Neural cell (in vitro differentiated cells): ENCODE results near the gene S1PR3. TPM values are rescaled to one million over a fixed set of nuclear protein-coding genes. Genes with fewer than 3 reads are reported as not detected.

Experiments used
- H2AFZ ChIP-seq: fragments of 200-600, 300-800 bp; sonication (generic), shearing (Covaris generic); 2 replicates; pipeline ENCODE4 v1.6.0; 2014; ENCODE audit warnings: low read depth, mild to moderate bottlenecking, antibody characterized with exemption, low read length, moderate library complexity
- H3F3A ChIP-seq: fragments of 200-600 bp; shearing (Covaris generic); 2 replicates; pipeline ENCODE4 v1.6.1; 2016; ENCODE audit warnings: mild to moderate bottlenecking, moderate library complexity, mixed read lengths, antibody characterized with exemption, low read length; ENCODE audit not compliant: insufficient read depth, poor library complexity, severe bottlenecking
- H3K27ac ChIP-seq: fragments of 200-600, 300-800 bp; sonication (generic), shearing (Covaris generic); 2 replicates; pipeline ENCODE4 v1.5.1; 2014; ENCODE audit warnings: mild to moderate bottlenecking, low read length, moderate library complexity
- H3K27me3 ChIP-seq: fragments of 300-800, 200-600 bp; sonication (generic), shearing (Covaris generic); 2 replicates; pipeline ENCODE4 v1.6.0; 2014; ENCODE audit warnings: mild to moderate bottlenecking, low read depth, low read length, moderate library complexity; ENCODE audit not compliant: insufficient read depth
- H3K36me3 ChIP-seq: fragments of 300-800, 200-600 bp; sonication (generic), shearing (Covaris generic); 2 replicates; pipeline ENCODE4 v1.5.1; 2014; ENCODE audit warnings: mild to moderate bottlenecking, antibody characterized with exemption, low read length, moderate library complexity; ENCODE audit not compliant: insufficient read depth
- H3K4me2 ChIP-seq: fragments of 300-800, 200-600 bp; sonication (generic), shearing (Covaris generic); 2 replicates; pipeline ENCODE4 v1.6.0; 2014; ENCODE audit warnings: mild to moderate bottlenecking, low read length
- H3K4me3 ChIP-seq: fragments of 300-800, 200-600 bp; sonication (generic), shearing (Covaris generic); 2 replicates; pipeline ENCODE4 v1.5.1; 2014; ENCODE audit warnings: mild to moderate bottlenecking, low read length, moderate library complexity
- H3K79me2 ChIP-seq: fragments of 200-600 bp; shearing (Covaris generic); replicated peaks from 2 replicates; pipeline ENCODE4 v1.6.0; 2014; ENCODE audit warnings: mild to moderate bottlenecking, low read length, moderate library complexity; ENCODE audit not compliant: insufficient read depth
- H3K9ac ChIP-seq: fragments of 300-800, 200-600 bp; sonication (generic), shearing (Covaris generic); 2 replicates; pipeline ENCODE4 v1.6.1; 2016; ENCODE audit warnings: mild to moderate bottlenecking, low read length, mixed read lengths
- H3K9me2 ChIP-seq: fragments of 200-600 bp; shearing (Covaris generic); 2 replicates; pipeline ENCODE4 v1.6.1; 2016; ENCODE audit warnings: mild to moderate bottlenecking, low read length, mixed read lengths; ENCODE audit not compliant: insufficient read depth
- H3K9me3 ChIP-seq: fragments of 200-600, 300-800 bp; sonication (generic), shearing (Covaris generic); 2 replicates; pipeline ENCODE4 v1.6.1; 2016; ENCODE audit warnings: mild to moderate bottlenecking, mixed run types, low read length, moderate library complexity, mixed read lengths
- H4K20me1 ChIP-seq: fragments of 200-600 bp; shearing (Covaris generic); 2 replicates; pipeline ENCODE4 v1.6.1; 2016; ENCODE audit warnings: mild to moderate bottlenecking, mixed run types; ENCODE audit not compliant: insufficient read depth
- EP300 ChIP-seq: fragments of 450-650 bp; conservative IDR thresholded peaks from 2 replicates; pipeline ENCODE4 v1.6.1; 2014; ENCODE audit warnings: antibody characterized with exemption, mild to moderate bottlenecking, moderate library complexity; ENCODE audit not compliant: poor library complexity, severe bottlenecking
- EZH2 ChIP-seq: fragments of 200-600, 300-800 bp; shearing (Covaris generic), sonication (generic); IDR thresholded peaks from 2 replicates; pipeline ENCODE4 v1.6.1; 2014; ENCODE audit warnings: antibody characterized with exemption, low read length, borderline replicate concordance, mild to moderate bottlenecking; ENCODE audit not compliant: insufficient read depth, poor library complexity, severe bottlenecking
- MXI1 ChIP-seq: fragments of 450-650 bp; conservative IDR thresholded peaks from 2 replicates; pipeline ENCODE4 v1.6.1; 2014; ENCODE audit warnings: antibody characterized with exemption, mild to moderate bottlenecking; ENCODE audit not compliant: poor library complexity, severe bottlenecking
- POLR2AphosphoS5 ChIP-seq: IDR thresholded peaks from 2 replicates; pipeline ENCODE4 v1.6.1; 2012
- RAD21 ChIP-seq: fragments of 450-650 bp; conservative IDR thresholded peaks from 2 replicates; pipeline ENCODE4 v1.6.1; 2014; ENCODE audit warnings: antibody characterized with exemption, mild to moderate bottlenecking, moderate library complexity
- SMC3 ChIP-seq: fragments of 450-650 bp; conservative IDR thresholded peaks from 2 replicates; pipeline ENCODE4 v1.6.1; 2014; ENCODE audit warnings: antibody characterized with exemption, mild to moderate bottlenecking, moderate library complexity; ENCODE audit not compliant: poor library complexity
- TAF1 ChIP-seq: IDR thresholded peaks from 2 replicates; pipeline ENCODE4 v1.6.1; 2012; ENCODE audit warnings: low read depth
- polyA plus RNA-seq: library from polyadenylated mRNA; depleted of rRNA; stranded (reverse); fragments of >200 nt; gene quantifications from 2 replicates; pipeline ENCODE4 v1.2.3, GENCODE V29; 2014
- TF ChIP-seq, protein P1 (sequence below): fragments of 450-650 bp; IDR thresholded peaks from 2 replicates; pipeline ENCODE4 v1.5.1; 2014; ENCODE audit warnings: antibody characterized with exemption, mild to moderate bottlenecking, moderate library complexity; ENCODE audit not compliant: poor library complexity, severe bottlenecking
- TF ChIP-seq, protein P2 (sequence below): IDR thresholded peaks from 2 replicates; pipeline ENCODE4 v1.6.1; 2012; ENCODE audit warnings: borderline replicate concordance

Gene S1PR3
- polyA plus RNA-seq, 1 donor from 2014 or later = 0.12 TPM

DNA sequence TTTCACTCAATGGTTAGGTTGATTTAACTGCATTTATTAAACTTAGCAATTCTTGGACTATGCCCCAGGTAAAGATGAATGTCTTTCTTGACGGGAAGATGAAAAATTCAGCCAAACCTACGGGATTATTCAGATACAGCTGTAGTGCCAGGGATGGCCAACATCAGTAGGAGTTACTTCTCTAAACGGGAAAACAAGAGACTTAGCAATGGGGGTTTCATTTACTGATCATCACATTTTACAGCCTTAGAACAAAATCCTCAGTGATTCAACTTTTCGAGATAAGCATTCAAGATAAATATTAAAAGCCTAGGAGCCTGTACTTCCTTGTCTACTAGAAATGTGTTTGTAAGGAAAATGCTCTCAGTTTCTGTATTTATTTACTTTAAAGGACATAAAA, 46.1 kb downstream of the S1PR3 start:
- Histone ChIP-seq H3K27me3 (no peaks in the 10 kb centered on the region), H2AFZ (no peak overlapping the region), H3K27ac (no peak overlapping the region), H3K9ac (no peak overlapping the region), H3K4me2 (no peak overlapping the region), H3F3A (no peaks in the 10 kb centered on the region), H3K9me2 (no peaks in the 10 kb centered on the region), H3K4me3 (no peak overlapping the region), H3K79me2 (no peaks in the 10 kb centered on the region), H3K36me3 (no peaks in the 10 kb centered on the region), H4K20me1 (no peaks in the 10 kb centered on the region), H3K9me3 (no peaks in the 10 kb centered on the region)
- TF ChIP-seq EZH2 (no peak), EP300 (no peak), MXI1 (no peak), SMC3 (no peak), POLR2AphosphoS5 (no peak), RAD21 (no peak), TAF1 (no peak)
- TF ChIP-seq, protein P1, sequence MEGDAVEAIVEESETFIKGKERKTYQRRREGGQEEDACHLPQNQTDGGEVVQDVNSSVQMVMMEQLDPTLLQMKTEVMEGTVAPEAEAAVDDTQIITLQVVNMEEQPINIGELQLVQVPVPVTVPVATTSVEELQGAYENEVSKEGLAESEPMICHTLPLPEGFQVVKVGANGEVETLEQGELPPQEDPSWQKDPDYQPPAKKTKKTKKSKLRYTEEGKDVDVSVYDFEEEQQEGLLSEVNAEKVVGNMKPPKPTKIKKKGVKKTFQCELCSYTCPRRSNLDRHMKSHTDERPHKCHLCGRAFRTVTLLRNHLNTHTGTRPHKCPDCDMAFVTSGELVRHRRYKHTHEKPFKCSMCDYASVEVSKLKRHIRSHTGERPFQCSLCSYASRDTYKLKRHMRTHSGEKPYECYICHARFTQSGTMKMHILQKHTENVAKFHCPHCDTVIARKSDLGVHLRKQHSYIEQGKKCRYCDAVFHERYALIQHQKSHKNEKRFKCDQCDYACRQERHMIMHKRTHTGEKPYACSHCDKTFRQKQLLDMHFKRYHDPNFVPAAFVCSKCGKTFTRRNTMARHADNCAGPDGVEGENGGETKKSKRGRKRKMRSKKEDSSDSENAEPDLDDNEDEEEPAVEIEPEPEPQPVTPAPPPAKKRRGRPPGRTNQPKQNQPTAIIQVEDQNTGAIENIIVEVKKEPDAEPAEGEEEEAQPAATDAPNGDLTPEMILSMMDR = no peak
- TF ChIP-seq, protein P2, sequence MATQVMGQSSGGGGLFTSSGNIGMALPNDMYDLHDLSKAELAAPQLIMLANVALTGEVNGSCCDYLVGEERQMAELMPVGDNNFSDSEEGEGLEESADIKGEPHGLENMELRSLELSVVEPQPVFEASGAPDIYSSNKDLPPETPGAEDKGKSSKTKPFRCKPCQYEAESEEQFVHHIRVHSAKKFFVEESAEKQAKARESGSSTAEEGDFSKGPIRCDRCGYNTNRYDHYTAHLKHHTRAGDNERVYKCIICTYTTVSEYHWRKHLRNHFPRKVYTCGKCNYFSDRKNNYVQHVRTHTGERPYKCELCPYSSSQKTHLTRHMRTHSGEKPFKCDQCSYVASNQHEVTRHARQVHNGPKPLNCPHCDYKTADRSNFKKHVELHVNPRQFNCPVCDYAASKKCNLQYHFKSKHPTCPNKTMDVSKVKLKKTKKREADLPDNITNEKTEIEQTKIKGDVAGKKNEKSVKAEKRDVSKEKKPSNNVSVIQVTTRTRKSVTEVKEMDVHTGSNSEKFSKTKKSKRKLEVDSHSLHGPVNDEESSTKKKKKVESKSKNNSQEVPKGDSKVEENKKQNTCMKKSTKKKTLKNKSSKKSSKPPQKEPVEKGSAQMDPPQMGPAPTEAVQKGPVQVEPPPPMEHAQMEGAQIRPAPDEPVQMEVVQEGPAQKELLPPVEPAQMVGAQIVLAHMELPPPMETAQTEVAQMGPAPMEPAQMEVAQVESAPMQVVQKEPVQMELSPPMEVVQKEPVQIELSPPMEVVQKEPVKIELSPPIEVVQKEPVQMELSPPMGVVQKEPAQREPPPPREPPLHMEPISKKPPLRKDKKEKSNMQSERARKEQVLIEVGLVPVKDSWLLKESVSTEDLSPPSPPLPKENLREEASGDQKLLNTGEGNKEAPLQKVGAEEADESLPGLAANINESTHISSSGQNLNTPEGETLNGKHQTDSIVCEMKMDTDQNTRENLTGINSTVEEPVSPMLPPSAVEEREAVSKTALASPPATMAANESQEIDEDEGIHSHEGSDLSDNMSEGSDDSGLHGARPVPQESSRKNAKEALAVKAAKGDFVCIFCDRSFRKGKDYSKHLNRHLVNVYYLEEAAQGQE = no peak

DNA sequence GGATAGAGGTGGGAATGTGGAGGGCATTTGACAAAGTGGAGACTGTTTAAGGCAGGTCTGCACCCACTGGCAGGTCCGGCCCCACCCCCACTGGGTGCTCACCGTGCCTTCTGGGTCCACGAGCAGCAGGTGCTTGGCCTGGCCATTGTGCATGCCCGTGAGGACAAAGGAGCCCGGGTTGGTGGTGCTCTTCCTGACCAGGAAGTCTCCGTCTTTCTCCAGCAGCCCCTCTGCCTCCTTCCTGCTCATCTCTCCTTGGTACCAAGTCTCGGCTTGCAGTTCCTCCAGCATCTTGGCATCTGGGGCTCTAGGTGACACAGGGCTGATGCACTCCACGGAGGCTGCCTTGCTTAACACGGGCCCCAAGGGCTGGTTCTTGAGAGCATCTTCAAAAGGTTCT, 46.6 kb downstream of the S1PR3 start:
- H3K36me3 ChIP-seq = no peaks in the 10 kb centered on the region
- H3K4me3 ChIP-seq = no peak overlapping the region
- H3K9me2 ChIP-seq = no peaks in the 10 kb centered on the region
- no peak overlapping the region for H3K4me2 ChIP-seq
- no peaks in the 10 kb centered on the region for H3K27me3 ChIP-seq
- H3K79me2 ChIP-seq = no peaks in the 10 kb centered on the region
- no peak overlapping the region for H2AFZ ChIP-seq
- no peak overlapping the region for H3K27ac ChIP-seq
- no peak overlapping the region for H3K9ac ChIP-seq
- no peaks in the 10 kb centered on the region for H4K20me1 ChIP-seq
- H3K9me3 ChIP-seq = no peaks in the 10 kb centered on the region
- TF ChIP-seq, protein P1 = no peak
- TF ChIP-seq RAD21 (no peak), EZH2 (no peak), EP300 (no peak), SMC3 (no peak)
- TF ChIP-seq, protein P2 = no peak
- no peaks in the 10 kb centered on the region for H3F3A ChIP-seq
